Suprapubic skin (tissue), 4 donors: Measurements from ENCODE around the gene PRKAG2. TPM values are rescaled to one million over a fixed set of nuclear protein-coding genes. Genes with fewer than 3 reads are reported as not detected.

Source experiments
- DNase-seq, 2 donors: peaks; one replicate each; pipeline ENCODE4 v3.0.0-alpha.2; 2019; ENCODE audit warnings: low spot score in 2 of 2
- H3K27ac ChIP-seq: fragments of 200-600 bp; sonication (generic); one replicate; pipeline ENCODE4 v1.5.1; 2019
- H3K27me3 ChIP-seq: fragments of 200-600 bp; sonication (generic); one replicate; pipeline ENCODE4 v1.5.1; 2019
- H3K36me3 ChIP-seq: fragments of 200-600 bp; sonication (generic); one replicate; pipeline ENCODE4 v1.5.1; 2019
- H3K4me1 ChIP-seq: fragments of 200-600 bp; sonication (generic); one replicate; pipeline ENCODE4 v1.5.1; 2019
- H3K4me3 ChIP-seq: fragments of 200-600 bp; sonication (generic); one replicate; pipeline ENCODE4 v1.5.1; 2019; ENCODE audit warnings: mild to moderate bottlenecking
- H3K9me3 ChIP-seq: fragments of 200-600 bp; sonication (generic); one replicate; pipeline ENCODE4 v1.5.1; 2019
- EP300 ChIP-seq: sonication (generic); formaldehyde crosslinking; IDR thresholded peaks from one replicate; pipeline ENCODE4 v1.6.1; 2017; ENCODE audit warnings: antibody characterized with exemption
- POLR2A ChIP-seq, 2 donors: fragments of 450-650 bp; IDR thresholded peaks; one replicate each; pipeline ENCODE4 v1.6.1; 2017; ENCODE audit warnings: antibody characterized with exemption in 2 of 2, mild to moderate bottlenecking in 2 of 2, moderate library complexity in 2 of 2
- POLR2AphosphoS5 ChIP-seq, 3 donors: sonication (generic); formaldehyde crosslinking; IDR thresholded peaks; one replicate each; pipeline ENCODE4 v1.6.1; 2017; ENCODE audit warnings: antibody characterized with exemption in 3 of 3
- WGBS: methylation state at CpG from one replicate; pipeline ENCODE4 v1.1.5; 2018; 5-methylcytosine and 5-hydroxymethylcytosine counted together
- total RNA-seq, 4 donors: library from RNA; depleted of rRNA; stranded (reverse); fragments of >200 nt; gene quantifications; one replicate each; pipeline ENCODE4 v1.1.0, GENCODE V29; 2016
- TF ChIP-seq, protein P1 (sequence below), 2 donors: fragments of 200-600 bp in 1 of 2; fragments of 450-650 bp in 1 of 2; sonication (generic) in 1 of 2; IDR thresholded peaks; one replicate each; pipeline ENCODE4 v1.5.1; 2016 to 2019; ENCODE audit warnings: antibody characterized with exemption in 2 of 2, mild to moderate bottlenecking in 1 of 2, moderate library complexity in 1 of 2

PRKAG2 gene
- total RNA-seq, 4 donors from 2014 or later, result 16.5 to 40.0 (median 17.3) TPM

DNA sequence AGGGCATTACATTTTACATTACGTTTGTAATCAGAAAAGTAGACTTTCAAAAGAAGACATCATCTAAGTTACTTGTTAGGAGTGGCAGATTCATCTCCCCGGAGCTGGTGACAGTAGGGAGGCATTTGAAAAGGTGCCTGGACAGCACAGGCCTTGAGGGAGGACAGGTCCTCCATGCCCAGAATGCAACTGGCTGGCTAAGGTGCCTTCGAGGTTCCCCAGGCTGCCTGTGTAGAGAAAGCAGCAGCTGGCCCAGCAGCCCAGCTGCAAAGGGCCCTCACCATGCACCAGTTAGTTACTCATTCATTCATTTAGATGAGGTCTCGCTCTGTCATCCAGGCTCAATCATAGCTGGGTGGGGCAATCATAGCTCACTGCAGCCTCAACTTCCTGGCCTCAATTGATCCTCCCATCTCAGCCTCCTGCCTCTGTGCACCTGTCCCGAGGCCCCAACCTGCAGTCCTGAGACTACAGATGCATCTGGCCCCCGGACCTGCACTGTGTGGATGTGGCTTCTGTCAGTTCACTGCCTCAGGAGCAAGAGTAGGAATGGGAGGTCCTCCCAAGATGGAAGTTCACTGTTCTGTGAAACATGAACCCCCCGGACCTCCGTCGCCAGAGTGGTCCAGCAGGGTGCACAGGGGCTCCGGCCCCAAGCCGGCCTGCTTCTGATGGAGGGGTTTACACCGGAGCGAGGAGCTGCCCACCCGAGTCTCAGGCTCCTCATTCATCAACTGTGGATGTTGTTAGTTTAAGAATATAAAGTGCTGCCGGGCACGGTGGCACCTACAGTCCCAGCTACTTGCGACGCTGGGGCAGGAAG lies 36.6 kb downstream of the PRKAG2 start:
- TF ChIP-seq POLR2AphosphoS5 (IDR thresholded peaks at IDR 0.05) (no peak), EP300 (no peak), POLR2A (IDR thresholded peaks at IDR 0.05) (no peak)
- TF ChIP-seq, protein P1, sequence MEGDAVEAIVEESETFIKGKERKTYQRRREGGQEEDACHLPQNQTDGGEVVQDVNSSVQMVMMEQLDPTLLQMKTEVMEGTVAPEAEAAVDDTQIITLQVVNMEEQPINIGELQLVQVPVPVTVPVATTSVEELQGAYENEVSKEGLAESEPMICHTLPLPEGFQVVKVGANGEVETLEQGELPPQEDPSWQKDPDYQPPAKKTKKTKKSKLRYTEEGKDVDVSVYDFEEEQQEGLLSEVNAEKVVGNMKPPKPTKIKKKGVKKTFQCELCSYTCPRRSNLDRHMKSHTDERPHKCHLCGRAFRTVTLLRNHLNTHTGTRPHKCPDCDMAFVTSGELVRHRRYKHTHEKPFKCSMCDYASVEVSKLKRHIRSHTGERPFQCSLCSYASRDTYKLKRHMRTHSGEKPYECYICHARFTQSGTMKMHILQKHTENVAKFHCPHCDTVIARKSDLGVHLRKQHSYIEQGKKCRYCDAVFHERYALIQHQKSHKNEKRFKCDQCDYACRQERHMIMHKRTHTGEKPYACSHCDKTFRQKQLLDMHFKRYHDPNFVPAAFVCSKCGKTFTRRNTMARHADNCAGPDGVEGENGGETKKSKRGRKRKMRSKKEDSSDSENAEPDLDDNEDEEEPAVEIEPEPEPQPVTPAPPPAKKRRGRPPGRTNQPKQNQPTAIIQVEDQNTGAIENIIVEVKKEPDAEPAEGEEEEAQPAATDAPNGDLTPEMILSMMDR (IDR thresholded peaks at IDR 0.05), result no peak
- H3K4me3 ChIP-seq, result no peak overlapping the region
- DNase-seq, result no peak
- no peaks in the 10 kb centered on the region for H3K36me3 ChIP-seq
- no peak overlapping the region for H3K27ac ChIP-seq
- H3K9me3 ChIP-seq, result no peaks in the 10 kb centered on the region
- peaks cover 26% of the 10 kb centered on the region for H3K4me1 ChIP-seq
- WGBS, result 88% methylated on average over 17 of the region's 18 CpGs
- no peaks in the 10 kb centered on the region for H3K27me3 ChIP-seq

DNA sequence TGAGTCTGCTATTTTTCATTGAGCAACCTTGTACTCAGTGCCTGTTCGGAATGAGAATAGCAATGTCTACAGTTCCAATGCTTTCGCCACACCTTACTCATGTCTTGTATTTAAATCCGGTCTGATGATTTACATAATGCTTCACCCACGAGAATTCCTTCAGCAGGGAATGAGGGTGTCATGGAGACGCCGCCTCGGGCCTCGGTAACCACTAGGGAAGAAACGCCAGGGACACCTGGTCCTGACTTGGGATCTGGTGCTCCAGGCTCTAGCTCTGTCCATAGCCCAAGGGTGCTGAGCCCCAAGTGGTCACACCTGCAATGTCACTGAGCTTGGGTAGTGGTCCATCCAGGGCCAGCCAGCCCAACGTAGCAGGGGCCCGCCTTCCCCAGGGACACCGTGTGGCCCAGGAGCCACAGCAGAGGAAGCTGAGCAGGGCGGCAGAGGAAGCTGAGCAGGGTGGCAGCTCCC lies 37.4 kb downstream of the PRKAG2 start:
- Histone ChIP-seq H3K27ac (no peak overlapping the region), H3K36me3 (no peaks in the 10 kb centered on the region), H3K9me3 (no peaks in the 10 kb centered on the region), H3K4me3 (no peak overlapping the region), H3K4me1 (peaks cover 26% of the 10 kb centered on the region), H3K27me3 (no peaks in the 10 kb centered on the region)
- WGBS, result 59% methylated on average over 13 of the region's 13 CpGs
- TF ChIP-seq POLR2A (IDR thresholded peaks at IDR 0.05) (no peak), EP300 (no peak), POLR2AphosphoS5 (IDR thresholded peaks at IDR 0.05) (no peak)
- TF ChIP-seq, protein P1 (IDR thresholded peaks at IDR 0.05), result no peak
- no peak for DNase-seq

DNA sequence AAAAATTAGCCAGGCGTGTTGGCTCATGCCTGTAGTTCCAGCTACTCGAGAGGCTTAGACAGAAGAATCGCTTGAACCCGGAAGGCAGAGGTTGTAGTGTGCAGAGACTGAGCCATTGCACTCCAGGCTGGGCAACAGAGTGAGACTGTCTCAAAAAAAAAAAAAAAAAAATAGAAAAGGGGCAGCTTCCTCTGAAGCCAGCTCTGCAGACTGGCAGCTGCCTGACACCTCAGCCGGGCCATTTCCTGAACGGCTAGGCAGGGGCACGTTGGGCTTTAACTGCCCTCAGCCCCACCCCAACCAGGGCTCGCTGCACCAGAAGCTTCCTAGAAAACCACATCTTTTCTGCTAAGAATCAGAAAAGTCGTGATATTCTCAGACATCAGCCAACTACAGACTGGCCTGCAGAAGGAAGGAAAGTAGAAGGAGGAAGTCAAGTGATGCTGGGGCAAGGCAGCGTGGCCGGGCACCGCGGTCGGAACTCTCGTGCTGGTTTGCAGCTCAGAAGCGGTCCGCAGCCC lies 38.0 kb downstream of the PRKAG2 start:
- H3K27me3 ChIP-seq, result no peaks in the 10 kb centered on the region
- WGBS, result 53% methylated on average over 17 of the region's 17 CpGs
- TF ChIP-seq POLR2AphosphoS5 (IDR thresholded peaks at IDR 0.05) (no peak), POLR2A (IDR thresholded peaks at IDR 0.05) (no peak), EP300 (no peak)
- TF ChIP-seq, protein P1 (IDR thresholded peaks at IDR 0.05), result no peak
- H3K36me3 ChIP-seq, result no peaks in the 10 kb centered on the region
- no peak for DNase-seq
- H3K4me3 ChIP-seq, result no peak overlapping the region
- H3K4me1 ChIP-seq, result peaks cover 24% of the 10 kb centered on the region
- no peaks in the 10 kb centered on the region for H3K9me3 ChIP-seq
- H3K27ac ChIP-seq, result no peak overlapping the region

DNA sequence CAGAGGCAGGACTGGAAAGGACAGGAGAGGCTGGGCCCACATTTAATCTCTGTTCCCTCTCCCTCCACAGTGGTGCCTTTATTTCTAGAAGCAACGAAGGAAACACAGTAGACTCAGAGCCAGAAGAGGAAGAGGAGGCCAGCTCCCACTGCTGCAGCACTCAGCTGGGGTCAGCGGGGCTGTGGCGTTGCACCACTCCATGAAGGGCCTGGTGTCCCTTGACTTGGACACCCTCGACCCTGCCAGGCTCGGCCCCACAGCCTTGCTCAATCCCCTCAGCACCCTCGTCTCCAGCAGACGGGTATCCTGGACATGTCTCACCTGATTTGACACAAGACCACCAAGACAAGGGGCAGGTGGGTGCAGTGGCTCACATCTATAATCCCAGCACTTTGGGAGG lies 38.8 kb downstream of the PRKAG2 start:
- TF ChIP-seq, protein P1 (IDR thresholded peaks at IDR 0.05), result no peak
- TF ChIP-seq EP300 (no peak), POLR2AphosphoS5 (IDR thresholded peaks at IDR 0.05) (no peak), POLR2A (IDR thresholded peaks at IDR 0.05) (no peak)
- no peak overlapping the region for H3K4me3 ChIP-seq
- H3K4me1 ChIP-seq, result peaks cover 20% of the 10 kb centered on the region
- no peaks in the 10 kb centered on the region for H3K27me3 ChIP-seq
- no peak for DNase-seq
- no peak overlapping the region for H3K27ac ChIP-seq
- no peaks in the 10 kb centered on the region for H3K36me3 ChIP-seq
- 68% methylated on average over 2 of the region's 7 CpGs for WGBS
- H3K9me3 ChIP-seq, result no peaks in the 10 kb centered on the region

DNA sequence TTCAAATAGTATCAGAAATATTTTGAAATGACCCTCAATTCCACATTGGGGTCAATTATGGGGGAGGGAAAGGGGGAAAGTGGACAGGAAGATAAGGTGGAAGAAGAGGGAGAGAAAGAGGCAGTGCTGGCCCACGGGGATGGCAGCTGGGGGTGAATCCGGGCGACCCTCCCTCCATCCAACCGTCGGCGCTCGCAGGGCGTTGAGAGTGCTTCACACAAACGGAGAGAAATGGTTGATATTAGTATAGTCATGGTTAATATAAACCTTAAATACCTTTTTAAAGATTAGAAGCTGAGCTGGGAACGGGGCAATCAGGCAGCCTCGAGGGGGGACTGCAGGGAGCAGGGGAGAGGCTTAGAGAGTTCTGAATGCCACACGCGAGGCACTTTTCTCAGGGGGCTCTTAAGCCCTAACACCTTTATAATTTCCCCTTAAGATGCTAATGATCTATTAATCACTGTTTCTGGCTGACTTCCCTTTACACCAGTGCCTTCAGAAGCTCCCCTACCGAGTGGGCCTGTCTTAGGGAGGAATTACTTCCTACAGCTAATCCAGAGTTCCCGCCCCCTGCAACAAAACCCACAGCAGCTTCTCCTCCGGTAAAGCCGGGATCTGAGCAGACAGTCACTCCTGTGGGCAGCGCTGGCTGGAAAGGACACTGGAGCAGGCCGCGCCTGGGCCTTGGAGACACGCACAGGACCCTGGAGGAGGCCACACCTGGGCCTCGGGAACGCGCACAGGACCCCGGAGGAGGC lies 39.5 kb downstream of the PRKAG2 start:
- H3K9me3 ChIP-seq, result no peaks in the 10 kb centered on the region
- H3K4me3 ChIP-seq, result no peak overlapping the region
- H3K36me3 ChIP-seq, result peaks cover 4% of the 10 kb centered on the region
- TF ChIP-seq EP300 (no peak), POLR2A (IDR thresholded peaks at IDR 0.05) (no peak), POLR2AphosphoS5 (IDR thresholded peaks at IDR 0.05) (no peak)
- TF ChIP-seq, protein P1 (IDR thresholded peaks at IDR 0.05), result no peak
- DNase-seq, result no peak
- H3K27me3 ChIP-seq, result no peaks in the 10 kb centered on the region
- no peak overlapping the region for H3K27ac ChIP-seq
- H3K4me1 ChIP-seq, result peaks cover 20% of the 10 kb centered on the region
- 74% methylated on average over 24 of the region's 25 CpGs for WGBS
